ENCODE measurements around the gene GIMAP7.
"Not testable (repeated sequence)": the region's sequence is repeated elsewhere in the genome, so short reads cannot be mapped to it uniquely, and the experiment has no call there.

GIMAP7 gene

DNA sequence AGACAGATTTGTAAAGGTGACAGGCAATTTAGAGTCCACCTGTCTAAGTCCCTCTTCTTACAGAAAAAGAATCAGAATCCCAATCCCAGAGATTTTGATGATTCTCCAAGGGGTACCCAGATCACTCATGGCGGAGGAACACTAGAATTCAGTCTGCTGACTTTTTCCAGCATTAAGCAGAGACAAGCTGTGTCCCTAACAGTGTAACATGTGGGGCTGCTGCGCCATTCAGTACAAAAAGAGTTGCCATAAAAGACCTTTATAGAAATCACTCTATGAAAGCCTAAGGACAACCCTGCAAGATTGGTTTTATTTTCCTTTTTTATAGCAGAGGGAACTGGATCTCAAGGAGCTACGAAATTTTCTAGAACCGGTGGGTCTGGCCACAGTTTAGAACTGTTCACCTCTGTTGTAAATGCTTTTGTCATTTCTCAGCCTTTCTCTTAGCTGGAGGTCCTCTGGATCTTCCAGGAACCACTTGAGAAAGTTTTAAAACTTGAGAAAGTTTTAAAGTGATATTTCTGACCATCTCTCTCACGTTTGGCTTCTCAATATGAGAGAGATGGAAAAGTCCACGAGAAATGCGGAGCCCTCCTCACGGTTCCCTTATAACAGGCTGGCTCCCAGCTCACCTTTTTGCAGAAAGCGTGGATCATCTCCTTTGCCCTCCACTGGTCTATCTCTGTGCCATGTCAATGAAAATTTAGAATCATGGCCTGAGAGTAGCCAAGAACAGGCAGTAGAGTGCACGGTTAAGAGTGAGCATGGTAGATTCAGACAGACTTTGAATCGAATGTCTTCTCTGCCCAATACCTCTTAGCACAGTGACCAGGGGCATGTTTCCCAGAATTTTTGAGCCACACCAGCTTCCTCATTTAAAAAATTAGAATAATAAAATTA lies 826 bp downstream of the GIMAP7 start:
- DNase-seq: peak in 1 of 2 experiments; percentile 37

DNA sequence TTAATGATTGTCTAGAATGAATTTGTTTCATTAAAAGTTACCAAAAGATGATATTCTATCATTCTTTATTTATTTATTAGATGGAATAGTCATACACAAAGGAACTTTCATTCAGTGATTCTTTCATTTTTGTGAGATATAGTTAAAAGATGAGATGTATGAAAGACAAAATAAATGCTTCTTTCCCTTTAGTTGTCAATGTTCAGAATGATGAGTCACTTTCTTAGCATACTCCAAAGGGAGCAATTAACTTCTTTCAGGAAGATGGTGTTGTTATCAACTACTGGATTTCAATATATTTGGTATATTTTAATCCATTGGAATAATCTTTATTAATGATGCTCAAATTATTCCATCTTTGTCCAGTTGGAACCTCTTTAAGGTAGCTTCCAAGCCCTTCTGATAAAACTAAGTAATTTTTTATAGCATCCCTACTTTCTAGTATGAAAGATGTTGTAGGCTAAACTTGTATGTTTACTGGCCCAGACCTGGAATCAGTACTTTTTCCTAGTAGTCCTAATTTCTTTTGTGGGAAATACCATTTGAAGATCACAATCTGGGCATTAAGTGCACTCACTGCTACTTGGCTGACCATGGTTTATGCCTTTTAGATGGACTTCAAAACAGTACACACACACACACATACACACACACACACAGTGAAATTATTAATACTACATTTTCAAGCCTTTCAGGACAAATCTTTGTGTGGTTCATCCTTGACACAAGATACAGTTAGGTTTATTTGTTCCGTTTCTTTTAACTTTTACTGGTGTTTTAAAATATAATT lies 2.5 kb downstream of the GIMAP7 start:
- DNase-seq: no peak

DNA sequence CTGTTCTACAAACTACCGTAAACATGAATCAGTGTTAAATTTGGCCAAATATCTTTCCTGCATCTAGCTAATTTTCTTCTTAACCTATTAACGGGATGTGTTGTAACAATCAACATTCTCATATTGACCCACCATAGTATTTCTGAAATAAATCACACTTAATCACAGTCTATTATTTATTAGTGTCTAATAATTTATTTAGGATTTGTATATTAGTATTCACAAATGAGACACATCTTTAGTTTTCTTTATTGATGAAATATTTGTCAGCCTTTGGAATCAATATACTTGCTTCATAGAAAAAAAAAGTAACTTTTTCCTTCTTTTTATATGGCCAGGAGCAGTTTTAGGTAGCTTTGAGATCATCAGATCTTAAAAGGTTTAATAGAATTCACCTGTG lies 4.6 kb downstream of the GIMAP7 start:
- DNase-seq: no peak

DNA sequence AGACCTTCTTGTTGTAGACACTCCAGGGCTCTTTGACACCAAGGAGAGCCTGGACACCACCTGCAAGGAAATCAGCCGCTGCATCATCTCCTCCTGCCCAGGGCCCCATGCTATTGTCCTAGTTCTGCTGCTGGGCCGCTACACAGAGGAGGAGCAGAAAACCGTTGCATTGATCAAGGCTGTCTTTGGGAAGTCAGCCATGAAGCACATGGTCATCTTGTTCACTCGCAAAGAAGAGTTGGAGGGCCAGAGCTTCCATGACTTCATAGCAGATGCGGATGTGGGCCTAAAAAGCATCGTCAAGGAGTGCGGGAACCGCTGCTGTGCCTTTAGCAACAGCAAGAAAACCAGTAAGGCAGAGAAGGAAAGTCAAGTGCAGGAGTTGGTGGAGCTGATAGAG lies 5.5 kb downstream of the GIMAP7 start:
- DNase-seq: peak; percentile 70 to 71

DNA sequence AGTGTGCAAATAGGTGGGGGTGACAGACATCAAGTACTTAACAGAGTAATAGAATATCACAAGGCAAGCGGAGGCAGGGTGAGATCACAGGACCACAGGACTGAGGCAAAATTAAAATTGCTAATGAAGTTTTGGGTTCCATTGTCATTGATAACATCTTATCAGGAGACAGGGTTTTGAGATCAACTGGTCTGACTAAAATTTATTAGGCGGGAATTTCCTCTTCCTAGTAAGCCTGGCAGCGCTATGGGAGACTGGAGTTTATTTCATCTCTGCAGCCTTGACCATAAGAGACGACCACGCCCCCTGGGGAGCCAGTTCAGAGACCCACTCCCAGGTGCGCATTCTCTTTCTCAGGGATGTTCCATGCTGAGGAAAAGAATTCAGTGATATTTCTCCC lies 8.3 kb downstream of the GIMAP7 start:
- not testable (repeated sequence) for DNase-seq

DNA sequence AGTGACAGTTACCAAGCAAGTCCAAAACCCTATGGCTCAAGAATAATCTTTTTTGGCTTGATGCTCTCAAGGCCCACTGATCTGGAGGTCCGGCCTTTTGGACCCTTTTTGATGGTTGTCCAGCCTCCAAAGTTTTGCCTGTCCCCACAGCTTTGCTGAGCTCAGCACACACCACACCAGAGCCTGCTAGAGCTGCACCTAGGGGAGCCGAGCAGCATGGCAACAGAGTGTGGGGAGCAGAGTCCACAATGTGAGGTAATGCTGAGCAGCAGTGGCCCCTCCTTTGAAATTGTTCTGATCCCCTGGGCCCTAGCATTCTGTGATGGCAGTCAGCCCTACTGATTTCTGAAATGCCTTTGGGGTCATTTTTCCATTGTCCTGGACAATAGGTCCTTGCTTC lies 9.3 kb downstream of the GIMAP7 start:
- no peak for DNase-seq

DNA sequence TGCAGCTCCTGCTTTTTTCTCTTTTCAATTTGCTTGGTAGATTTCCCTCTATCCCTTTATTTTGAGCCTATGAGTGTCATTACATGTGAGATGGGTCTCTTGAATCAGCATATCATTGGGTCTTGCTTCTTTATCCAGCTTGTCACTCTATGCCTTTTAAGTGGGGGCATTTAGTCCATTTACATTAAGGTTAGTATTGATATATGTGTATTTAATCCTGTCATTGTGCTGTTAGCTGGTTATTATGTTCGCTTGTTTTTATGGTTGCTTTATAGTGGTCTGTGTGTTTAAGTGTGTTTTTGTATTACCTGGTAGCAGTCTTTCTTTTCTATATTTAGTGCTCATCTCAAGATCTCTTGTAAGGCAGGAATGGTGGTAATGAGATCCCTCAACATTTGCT lies 17.0 kb downstream of the GIMAP7 start:
- DNase-seq: no peak

DNA sequence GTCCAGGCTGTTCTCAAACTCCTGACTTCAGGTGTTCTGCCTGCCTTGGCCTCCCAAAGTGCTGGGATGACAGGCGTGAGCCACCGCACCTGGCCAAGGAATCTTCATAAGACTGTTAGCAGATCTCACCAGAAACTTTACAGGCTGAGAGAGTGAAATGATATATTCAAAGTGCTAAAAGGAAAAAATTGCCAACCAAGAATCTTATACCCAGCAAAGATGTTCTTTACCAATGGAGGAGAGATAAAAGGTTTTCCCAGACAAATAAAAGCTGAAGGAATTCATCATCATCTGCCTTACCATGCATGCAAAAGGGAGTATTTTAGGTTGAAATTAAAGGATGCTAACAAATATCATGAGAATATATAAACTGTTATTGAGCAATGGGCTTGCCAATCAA lies 23.6 kb downstream of the GIMAP7 start:
- no peak for DNase-seq

DNA sequence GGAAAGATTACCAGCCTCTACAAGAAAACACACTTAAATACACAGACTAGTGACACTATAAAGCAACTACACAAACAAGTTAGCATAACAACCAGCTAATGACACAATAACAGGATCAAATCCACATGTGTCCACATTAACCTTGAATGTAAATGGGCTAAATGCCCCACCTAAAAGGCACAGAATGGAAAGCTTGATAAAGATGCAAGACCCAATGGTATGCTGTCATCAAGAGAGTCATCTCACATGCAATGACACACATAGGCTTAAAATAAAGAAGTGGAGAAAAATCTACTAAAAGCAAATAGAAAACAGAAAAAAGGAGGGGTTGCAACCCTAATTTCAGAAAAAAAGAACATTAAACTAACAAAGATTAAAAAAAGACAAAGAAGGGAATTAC lies 38.5 kb downstream of the GIMAP7 start:
- DNase-seq: no peak

DNA sequence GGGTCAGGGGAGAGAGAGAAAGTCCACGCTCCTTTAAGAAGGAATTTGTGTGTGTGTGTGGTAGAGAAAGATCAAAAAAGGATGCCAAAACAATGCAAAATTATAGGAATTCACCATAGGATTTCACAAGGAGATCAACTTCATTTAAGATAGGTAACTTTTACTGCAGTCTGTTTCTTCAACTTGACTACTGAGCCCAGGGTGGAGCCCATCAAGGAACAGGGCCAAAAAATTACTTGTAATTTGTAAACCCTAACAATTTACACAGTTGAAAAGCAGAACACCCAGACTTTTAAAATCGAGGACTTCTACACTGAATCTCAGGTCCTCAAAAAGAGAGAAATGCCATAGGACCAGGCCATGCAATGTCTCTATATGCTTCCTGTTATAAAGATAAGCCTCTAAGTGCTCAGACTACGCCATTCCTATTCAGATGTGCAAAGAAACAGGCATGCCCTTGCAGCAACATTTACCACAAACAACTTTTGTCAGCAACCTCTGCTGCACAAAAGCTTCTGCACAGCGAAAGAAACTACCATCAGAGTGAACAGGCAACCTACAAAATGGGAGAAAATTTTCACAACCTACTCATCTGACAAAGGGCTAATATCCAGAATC lies 42.0 kb downstream of the GIMAP7 start:
- no peak for DNase-seq

DNA sequence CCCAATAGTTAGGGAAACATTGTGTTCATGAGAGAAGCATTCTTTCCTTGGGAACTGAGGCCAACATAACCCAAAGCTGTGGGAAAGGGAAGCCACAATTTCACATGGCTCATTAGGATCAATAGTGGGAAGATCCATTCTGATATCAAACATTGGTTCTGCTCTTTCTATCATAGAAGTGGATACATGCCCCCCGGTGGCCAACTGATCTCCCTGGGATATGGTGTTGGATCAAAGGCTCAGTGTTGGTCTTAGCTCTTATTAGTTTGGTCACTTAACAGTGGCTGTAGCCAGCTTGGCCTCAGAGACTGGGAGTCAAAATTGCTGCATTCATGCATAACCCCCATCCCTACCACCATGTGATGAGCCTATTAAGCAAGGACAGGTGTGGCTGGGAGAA lies 45.8 kb downstream of the GIMAP7 start:
- DNase-seq: no peak

DNA sequence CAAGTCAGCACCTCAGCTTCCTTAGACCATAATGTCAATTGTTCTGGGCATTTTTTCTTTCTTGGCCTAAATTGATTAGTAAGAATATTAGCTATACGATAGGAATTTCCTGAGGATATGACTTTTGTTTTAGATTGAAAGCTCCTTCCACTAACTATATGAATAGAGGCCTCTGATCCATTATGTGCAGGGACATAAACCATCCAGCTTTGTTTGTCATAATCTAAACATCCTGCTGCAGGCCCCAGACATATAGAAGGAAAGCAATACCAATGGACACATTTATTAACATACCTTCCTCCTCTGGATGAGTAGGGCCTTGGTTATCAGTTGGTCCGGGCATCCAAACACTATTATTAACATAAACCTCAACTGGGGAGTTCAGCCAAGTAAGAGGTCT lies 48.2 kb downstream of the GIMAP7 start:
- no peak for DNase-seq

DNA sequence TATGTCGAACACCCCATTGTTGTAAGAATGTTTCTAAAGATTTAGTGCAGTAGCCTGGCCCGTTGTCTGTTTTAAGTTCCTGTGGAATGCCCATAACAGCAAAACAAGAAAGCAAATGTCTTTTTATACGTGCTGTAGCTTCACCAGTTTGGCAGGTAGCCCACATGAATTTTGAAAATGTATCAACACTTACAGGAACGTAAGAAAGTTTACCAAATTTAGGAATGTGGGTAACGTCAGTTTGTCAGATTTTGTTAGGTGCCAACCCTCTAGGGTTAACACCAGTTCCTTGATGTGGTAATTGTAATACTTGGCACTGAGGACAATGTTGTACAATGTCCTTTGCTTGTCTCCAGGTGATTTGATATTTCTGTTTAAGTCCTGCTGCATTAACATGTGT lies 49.3 kb downstream of the GIMAP7 start:
- DNase-seq: no peak

DNA sequence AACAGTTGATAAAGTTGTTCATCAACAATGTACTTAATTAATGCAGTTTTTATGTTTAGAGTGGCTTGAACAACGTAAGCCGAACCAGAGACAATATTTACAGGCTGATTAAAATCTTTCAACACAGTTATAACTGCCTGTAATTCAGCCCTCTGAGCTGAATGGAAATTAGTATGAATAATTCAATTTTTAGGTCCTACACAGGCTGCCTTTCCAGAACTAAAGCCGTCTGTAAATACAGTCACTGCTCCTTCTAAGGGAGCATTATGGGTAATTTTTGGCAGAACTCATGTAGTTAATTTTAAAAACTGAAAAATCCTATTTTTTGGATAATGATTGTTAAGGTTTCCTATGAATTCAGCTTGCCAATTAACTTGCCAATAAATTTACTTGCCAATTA lies 49.9 kb downstream of the GIMAP7 start:
- no peak for DNase-seq

DNA sequence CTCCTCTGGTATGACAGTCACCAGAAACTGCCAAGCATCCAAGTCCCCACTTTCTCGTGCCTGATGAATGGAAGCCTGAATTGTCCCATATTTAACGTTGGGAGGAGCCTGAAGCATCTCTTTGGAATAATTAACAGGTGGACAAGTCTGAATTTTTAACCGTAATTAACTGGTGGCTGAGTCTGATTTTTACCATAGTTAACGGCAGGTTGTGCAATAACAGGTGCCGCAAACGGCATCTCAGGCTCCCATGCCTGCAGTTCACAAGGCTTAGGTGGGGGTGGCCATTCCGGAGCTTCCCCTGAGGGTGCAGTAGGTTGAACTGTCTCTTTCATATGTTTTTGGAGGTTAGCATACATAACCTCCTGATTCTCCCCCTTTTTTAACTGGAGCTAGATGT lies 50.6 kb downstream of the GIMAP7 start:
- DNase-seq: no peak

DNA sequence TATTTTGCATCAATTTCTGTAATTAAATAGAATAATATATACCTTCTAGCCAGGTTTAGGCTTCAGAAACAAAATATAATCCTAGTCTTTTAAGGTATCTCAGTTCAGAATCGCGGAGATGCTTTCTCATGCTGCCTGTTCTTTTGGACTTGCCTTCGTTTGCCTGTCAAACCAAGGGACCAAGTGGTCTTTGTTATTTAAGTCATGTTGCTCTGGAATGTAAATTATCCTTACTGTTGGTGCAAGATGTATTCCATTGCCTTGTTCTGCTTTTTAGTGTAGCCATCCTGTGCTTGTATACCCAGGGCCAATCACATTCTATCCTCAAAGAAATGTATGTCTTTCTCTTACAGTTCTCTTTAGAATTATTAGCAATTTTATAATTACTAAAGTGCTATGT lies 51.5 kb downstream of the GIMAP7 start:
- no peak for DNase-seq

DNA sequence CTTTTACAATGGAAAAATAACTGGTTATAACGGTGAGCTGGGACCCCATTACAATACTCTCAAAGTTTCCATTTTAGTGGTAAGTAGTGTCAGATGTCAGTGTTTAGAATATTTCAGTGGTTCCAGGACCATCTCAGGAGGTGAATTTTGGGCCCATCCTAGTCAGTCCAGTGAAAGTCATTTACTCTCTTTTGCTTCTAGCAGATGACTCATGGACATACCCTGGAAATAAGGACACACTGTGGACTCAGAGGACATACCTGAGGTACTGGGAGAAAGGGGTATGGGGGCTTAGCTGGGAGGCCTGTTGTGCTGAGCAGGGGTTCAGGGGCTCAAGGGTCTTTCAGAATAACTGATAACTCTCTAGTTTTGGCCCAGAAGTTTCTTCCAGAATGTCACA lies 51.9 kb downstream of the GIMAP7 start:
- DNase-seq: no peak

DNA sequence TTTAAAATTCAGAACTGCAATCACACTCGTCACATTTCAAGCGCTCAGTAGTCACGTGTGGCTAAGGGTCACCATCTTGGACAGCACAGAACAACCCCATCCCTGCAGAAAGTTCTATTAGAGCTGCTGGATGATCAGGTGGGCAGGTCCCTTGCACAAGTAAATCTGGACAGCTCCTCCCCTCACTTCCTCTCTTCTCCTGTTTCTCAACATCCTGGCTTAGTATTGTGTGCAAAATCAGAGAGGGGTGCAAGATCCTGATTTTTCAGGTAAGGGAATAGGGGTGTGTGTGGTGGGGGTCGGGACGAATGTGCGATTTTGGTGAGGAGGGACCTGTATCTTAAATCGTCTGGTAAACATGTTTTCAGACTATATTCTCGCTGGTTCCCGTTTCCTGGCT lies 52.5 kb downstream of the GIMAP7 start, which contains the start of gene GIMAP4:
TSS of gene GIMAP4 (plus strand) at position 222 of the 400 bp plus-strand sequence. CDS start 2,512 bp downstream, outside the sequence.
- DNase-seq: no peak

DNA sequence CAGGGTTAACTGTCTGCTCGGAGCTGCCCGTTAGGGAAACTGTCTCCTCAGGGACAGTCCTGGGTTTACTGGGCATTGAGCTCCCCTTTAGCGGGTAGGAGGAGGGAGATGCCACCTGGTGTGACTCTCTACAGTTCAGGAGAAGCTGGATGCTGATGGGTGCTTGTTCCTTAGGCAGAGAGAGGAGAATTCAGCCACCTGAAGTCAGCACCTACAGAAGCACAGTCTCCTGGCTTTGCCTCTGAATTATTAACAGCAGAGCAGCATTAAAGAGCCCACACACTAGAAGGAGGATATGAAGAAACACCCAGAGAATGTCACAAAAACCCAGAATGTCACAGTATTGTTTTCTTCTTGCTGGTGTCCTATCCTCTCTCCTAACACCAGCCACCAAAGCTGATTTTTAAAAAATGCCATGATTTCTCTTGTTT lies 53.2 kb downstream of the GIMAP7 start:
- DNase-seq: no peak

DNA sequence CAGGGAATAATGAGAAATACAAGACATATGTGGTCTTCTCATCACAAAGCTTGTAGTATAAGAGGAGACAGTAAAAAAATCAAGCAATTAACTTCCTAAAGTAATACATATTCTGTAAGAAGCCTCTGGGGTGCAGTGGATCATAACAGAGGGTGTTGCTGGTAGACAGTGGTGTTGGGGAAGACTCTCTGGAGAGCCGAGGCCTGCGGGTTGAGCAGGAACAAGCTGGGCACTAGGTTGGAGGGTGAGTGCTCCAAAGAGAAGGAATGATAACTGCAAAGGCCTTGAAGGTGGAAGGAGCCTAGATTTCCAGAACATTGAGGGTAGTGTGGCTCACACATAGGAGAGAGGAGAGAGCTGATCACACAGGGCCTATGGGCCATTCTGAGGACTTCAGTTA lies 54.0 kb downstream of the GIMAP7 start:
- DNase-seq: peak in 1 of 2 experiments; percentile 55

DNA sequence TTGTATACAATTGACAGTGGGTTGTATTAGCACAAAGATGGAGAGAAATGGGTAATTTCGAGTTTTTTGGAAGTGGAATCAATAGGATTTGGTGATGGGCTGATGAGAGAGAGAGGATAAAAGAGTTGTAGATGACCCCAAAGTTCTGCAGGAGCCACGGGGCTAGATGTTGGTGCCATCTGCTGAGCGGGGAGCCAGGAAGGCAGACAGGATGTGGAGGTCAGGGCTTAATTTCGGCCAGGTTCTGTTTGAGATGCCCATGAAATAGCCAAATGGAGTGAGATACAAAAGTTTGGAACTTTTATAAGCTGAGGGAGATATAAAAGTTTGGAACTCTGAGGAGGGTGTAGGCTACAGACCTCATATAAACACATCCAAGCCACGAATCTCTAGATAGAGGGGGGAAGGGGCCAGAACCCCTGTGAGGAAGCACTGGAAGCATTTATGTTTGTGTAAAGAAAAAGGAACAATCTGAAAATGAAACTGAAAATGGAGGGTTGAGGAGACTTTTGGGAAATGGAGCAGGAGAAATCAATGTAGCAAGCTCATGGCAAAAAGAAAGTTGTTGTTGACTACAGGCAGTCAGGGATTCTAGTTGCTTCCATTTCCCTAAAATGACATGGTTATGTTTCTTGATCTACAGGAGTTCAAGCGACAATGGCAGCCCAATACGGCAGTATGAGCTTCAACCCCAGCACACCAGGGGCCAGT lies 54.7 kb downstream of the GIMAP7 start:
- no peak for DNase-seq
